ENCODE results near the gene GRIK4. TPM values are rescaled to one million over a fixed set of nuclear protein-coding genes. Genes with fewer than 3 reads are reported as not detected.
A peak's percentile ranks its signal among the peaks of the same experiment; 100 is the strongest.

The GRIK4 gene
- polyA plus RNA-seq, 1 of the 3 experiments (the other 2 are of a cell fraction): 0.03 TPM

- TF ChIP-seq REST (IDR thresholded peaks at IDR 0.05; ENCODE audit: low read depth, low read length): no peak
- peak; percentile 8; the same call in 1 of the 2 replicates for TF ChIP-seq RAD21 (IDR thresholded peaks at IDR 0.05; ENCODE audit: low read length)
- no peak for TF ChIP-seq EZH2phosphoT487 (IDR thresholded peaks at IDR 0.05; ENCODE audit: borderline replicate concordance, low read depth)
- peak; percentile 66 for TF ChIP-seq CHD2 (IDR thresholded peaks at IDR 0.05; ENCODE audit: low read length, partially characterized antibody)
- no peak for TF ChIP-seq RFX5 (IDR thresholded peaks at IDR 0.05; ENCODE audit: low read length)
- TF ChIP-seq MAX (IDR thresholded peaks at IDR 0.05; ENCODE audit: low read depth): peak; percentile 93
- peak; percentile 87 for TF ChIP-seq PBX3 (IDR thresholded peaks at IDR 0.05)
Observed at GRCh38 chr11:120547811-120548681, 36.5 kb downstream of the GRIK4 start (continued).

- no peaks in the 10 kb centered on the region for H3K36me3 ChIP-seq (replicated peaks in 1 of 2; ENCODE audit: control insufficient read depth in 1 of 2, insufficient read depth in 2 of 2, low read length in 1 of 2)
- peaks cover 23 to 42% of the 10 kb centered on the region in 2 experiments for H3K4me1 ChIP-seq (ENCODE audit: control insufficient read depth in 1 of 2, insufficient read depth in 2 of 2, low read depth in 1 of 2, low read length in 1 of 2)
- peak overlapping the region; percentile 48; the same call in 1 of the 2 replicates for H3K4me2 ChIP-seq
- H3K9me3 ChIP-seq: no peaks in the 10 kb centered on the region
- H3K27me3 ChIP-seq (ENCODE audit: insufficient read depth): no peaks in the 10 kb centered on the region
- DNase-seq: no peak
- CTCF ChIA-PET: interaction anchor here (0.7 to 4.0 kb wide), 6 partner anchors 10 to 261 kb away, joined by 3 to 20 read pairs (median 8); partner anchors contain the start of gene GRIK4
- no peaks in the 10 kb centered on the region for H3K9me2 ChIP-seq
- POLR2A ChIA-PET: no interaction called here
- WGBS (ENCODE audit: low lambda C conversion rate): 70% methylated on average over 5 of the region's 6 CpGs
- H3K27ac ChIP-seq (ENCODE audit: low read depth in 2 of 2, low read length in 1 of 2): peak overlapping the region; percentile 76 to 87
- no peak for TF ChIP-seq JUND (IDR thresholded peaks at IDR 0.05)
- TF ChIP-seq FOXJ3 (CRISPR knock-in tag; IDR thresholded peaks at IDR 0.05): no peak
- TF ChIP-seq SIN3A (IDR thresholded peaks at IDR 0.05; ENCODE audit: borderline replicate concordance, low read depth, low read length): no peak
- TF ChIP-seq CHD2 (IDR thresholded peaks at IDR 0.05; ENCODE audit: low read length, partially characterized antibody): no peak
- no peak overlapping the region for H2AFZ ChIP-seq (ENCODE audit: low read depth)
- no peaks in the 10 kb centered on the region for H3K79me2 ChIP-seq (ENCODE audit: insufficient read depth)
- no peak overlapping the region for H3K9ac ChIP-seq
- no peaks in the 10 kb centered on the region for H4K20me1 ChIP-seq (ENCODE audit: insufficient read depth)
- no peak overlapping the region for H3K4me3 ChIP-seq (ENCODE audit: low read depth in 2 of 2, low read length in 1 of 2)
- peaks cover 19% of the 10 kb centered on the region for H3F3A ChIP-seq (replicated peaks; ENCODE audit: insufficient read depth)
Observed at GRCh38 chr11:120548682-120549209, 37.2 kb downstream of the GRIK4 start.

Measured in SK-N-SH (cell line).